Endothelial cell of umbilical vein (primary cell): ENCODE results near the gene OR52M1. TPM values are rescaled to one million over a fixed set of nuclear protein-coding genes. Genes with fewer than 3 reads are reported as not detected.

Source experiments
- BruUV-seq: library from RNA; stranded (reverse); fragments of 400-500 nt; replicated peaks from 2 replicates; lab custom pipeline; 2021; lab: Mats Ljungman, UMichigan
- CTCF ChIA-PET: fragments of 300-600, 350-600 bp; sonication (Branson Sonifier 250); formaldehyde crosslinking; loops from one replicate; lab custom pipeline; 2021; ENCODE audit warnings: antibody characterized with exemption, inconsistent platforms; lab: Charles Lee
- POLR2A ChIA-PET: fragments of 300-600, 350-600 bp; sonication (Branson Sonifier 250); formaldehyde crosslinking; loops from one replicate; lab custom pipeline; 2021; ENCODE audit warnings: antibody characterized with exemption, inconsistent platforms; lab: Charles Lee
- DNase-seq: peaks from one replicate; pipeline ENCODE4 v3.0.0-alpha.2; 2011; ENCODE audit warnings: low read depth, low spot score
- FAIRE-seq: peaks from 2 replicates; lab custom pipeline; 2011; peaks lifted over from hg19 to GRCh38; lab: Jason Lieb, UNC
- H2AFZ ChIP-seq: 2 replicates; pipeline ENCODE4 v1.6.0; 2012; ENCODE audit warnings: low read depth, low read length, control low read depth, inconsistent platforms
- H3K27ac ChIP-seq: 2 replicates; pipeline ENCODE4 v1.5.1; 2011; ENCODE audit warnings: low read depth, mild to moderate bottlenecking, control low read depth, low read length, moderate library complexity; ENCODE audit not compliant: insufficient read depth
- H3K27me3 ChIP-seq, 2 experiments: 2 replicates each; pipeline versions ENCODE4 v1.6.0 to v1.6.1; 2011; ENCODE audit warnings: low read length in 2 of 2, mixed read lengths in 1 of 2; ENCODE audit not compliant: control insufficient read depth in 2 of 2, insufficient read depth in 2 of 2
- H3K36me3 ChIP-seq, 2 experiments: 2 replicates in 1 of 2; 3 replicates in 1 of 2; pipeline ENCODE4 v1.5.1; 2011; ENCODE audit warnings: low read length in 2 of 2, mild to moderate bottlenecking in 1 of 2, moderate library complexity in 1 of 2; ENCODE audit not compliant: control insufficient read depth in 2 of 2, insufficient read depth in 2 of 2; ENCODE audit errors: extremely low read depth in 1 of 2
- H3K4me1 ChIP-seq: 3 replicates; pipeline ENCODE4 v1.5.1; 2011; ENCODE audit warnings: mild to moderate bottlenecking, low read length; ENCODE audit not compliant: control insufficient read depth, insufficient read depth; ENCODE audit errors: extremely low read depth
- H3K4me2 ChIP-seq: 2 replicates; pipeline ENCODE4 v1.6.1; 2011; ENCODE audit warnings: low read length, control low read depth, mixed read lengths; ENCODE audit not compliant: insufficient read depth
- H3K4me3 ChIP-seq, 3 experiments: fragments of 200-600 bp in 1 of 3; sonication (generic), shearing (Covaris generic) in 1 of 3; replicated peaks in 1 of 3; 2 replicates each; pipeline ENCODE4 v1.5.1; 2011 to 2016; ENCODE audit warnings: control low read depth in 3 of 3, low read length in 3 of 3, mild to moderate bottlenecking in 2 of 3, inconsistent platforms in 1 of 3, low read depth in 1 of 3, moderate library complexity in 1 of 3; ENCODE audit not compliant: insufficient read depth in 1 of 3
- H3K79me2 ChIP-seq: 2 replicates; pipeline ENCODE4 v1.6.0; 2012; ENCODE audit warnings: low read length, inconsistent platforms; ENCODE audit not compliant: control insufficient read depth, insufficient read depth
- H3K9ac ChIP-seq: replicated peaks from 2 replicates; pipeline ENCODE3; 2011; ENCODE audit warnings: low read length, control low read depth; ENCODE audit not compliant: insufficient read depth; ENCODE audit errors: extremely low read depth
- H3K9me1 ChIP-seq: replicated peaks from 3 replicates; pipeline ENCODE4 v1.6.0; 2011; ENCODE audit warnings: mild to moderate bottlenecking, low read length; ENCODE audit not compliant: control insufficient read depth, insufficient read depth; ENCODE audit errors: extremely low read depth
- H3K9me3 ChIP-seq: replicated peaks from 2 replicates; pipeline ENCODE4 v1.5.1; 2012; ENCODE audit warnings: low read length, inconsistent platforms; ENCODE audit not compliant: control insufficient read depth, insufficient read depth
- H4K20me1 ChIP-seq: replicated peaks from 2 replicates; pipeline ENCODE3; 2011; ENCODE audit warnings: mild to moderate bottlenecking, low read length; ENCODE audit not compliant: control insufficient read depth, insufficient read depth; ENCODE audit errors: extremely low read depth
- EZH2 ChIP-seq: IDR thresholded peaks from 2 replicates; pipeline ENCODE4 v1.6.1; 2012; ENCODE audit warnings: borderline replicate concordance, low read depth, mild to moderate bottlenecking, moderate library complexity, low read length, inconsistent platforms; ENCODE audit not compliant: severe bottlenecking
- FOS ChIP-seq: IDR thresholded peaks from 2 replicates; pipeline ENCODE4 v1.6.1; 2011; ENCODE audit warnings: mild to moderate bottlenecking, low read length, moderate library complexity, borderline replicate concordance; ENCODE audit not compliant: insufficient read depth
- GATA2 ChIP-seq: IDR thresholded peaks from 2 replicates; pipeline ENCODE4 v1.7.0; 2011; ENCODE audit warnings: low read depth, mild to moderate bottlenecking, moderate library complexity, mixed read lengths, low read length; ENCODE audit not compliant: insufficient read length, insufficient read depth
- JUN ChIP-seq: IDR thresholded peaks from 2 replicates; pipeline ENCODE4 v1.6.1; 2011; ENCODE audit warnings: borderline replicate concordance, low read depth; ENCODE audit not compliant: insufficient read length, insufficient read depth
- MYC ChIP-seq: IDR thresholded peaks from one replicate; pipeline ENCODE4 v1.6.1; 2011; ENCODE audit warnings: mild to moderate bottlenecking, low read depth, low read length
- POLR2A ChIP-seq: IDR thresholded peaks from 2 replicates; pipeline ENCODE4 v1.6.1; 2012; ENCODE audit warnings: low read depth, mild to moderate bottlenecking, control low read depth, low read length
- POLR2AphosphoS5 ChIP-seq: IDR thresholded peaks from 2 replicates; pipeline ENCODE4 v1.6.1; 2012; ENCODE audit warnings: low read depth, mild to moderate bottlenecking, control low read depth, low read length, moderate library complexity; ENCODE audit not compliant: insufficient read depth
- dilution Hi-C: fragments of 300-500 bp; cut with MboI; formaldehyde crosslinking; loops from one replicate; pipeline ENCODE4 v1.15.0; 2019; ENCODE audit warnings: low sequenced_read_pairs; ENCODE audit not compliant: extremely low pct_ligation_motif_present
- intact Hi-C: fragments of 100-400 bp; cut with micrococcal nuclease; formaldehyde crosslinking; loops from one replicate; pipeline ENCODE4 v1.10.0; 2022
- polyA plus RNA-seq, 4 experiments: library from polyadenylated mRNA; depleted of rRNA in 3 of 4; stranded (reverse) in 3 of 4; unstranded in 1 of 4; fragments of >200 nt; gene quantifications; 2 replicates each; pipeline versions ENCODE4 v1.2.1 to v1.2.3, GENCODE V29; 2011 to 2012; ENCODE audit warnings: missing spikeins in 1 of 4
- total RNA-seq: library from RNA; stranded (reverse); gene quantifications from 2 replicates; pipeline ENCODE4 v1.2.3, GENCODE V29; 2021
- TF ChIP-seq, protein P1 (sequence below): IDR thresholded peaks from 2 replicates; pipeline ENCODE4 v1.6.1; 2011; ENCODE audit not compliant: insufficient read depth, insufficient read length
- TF ChIP-seq, protein P2 (sequence below), 2 donors: IDR thresholded peaks; 1 replicate in 1 of 2; 2 replicates in 1 of 2; pipeline ENCODE4 v1.5.1; 2011; ENCODE audit warnings: low read length in 2 of 2, mild to moderate bottlenecking in 2 of 2, moderate library complexity in 2 of 2, control low read depth in 1 of 2, inconsistent platforms in 1 of 2, low read depth in 1 of 2; ENCODE audit not compliant: insufficient read depth in 1 of 2; ENCODE audit errors: extremely low read depth in 1 of 2

Gene OR52M1
- total and polyA plus RNA-seq, 2 donors (not counting 3 experiments of a cell fraction or from before 2014, with no cell fraction given): not detected

DNA sequence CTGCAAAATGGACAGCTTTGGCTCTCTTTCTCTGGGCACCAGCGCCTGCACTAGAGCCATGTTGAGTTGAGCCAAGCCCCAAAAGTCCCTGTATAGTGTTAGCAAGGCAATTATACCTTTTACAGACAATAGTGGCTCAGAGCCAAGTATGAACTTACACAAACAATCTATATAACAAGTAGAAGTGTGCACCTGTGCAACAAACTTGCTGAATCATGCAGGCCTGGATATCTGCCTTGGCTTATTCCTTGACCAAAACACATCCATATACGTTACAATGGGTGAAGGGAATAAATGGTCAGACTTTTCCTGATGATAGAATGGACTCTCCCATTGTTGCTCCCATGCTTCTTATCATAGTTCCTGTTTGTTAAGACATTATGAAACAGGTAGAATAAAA, 32.8 kb downstream of the OR52M1 start:
- intact Hi-C loops: no loop called here

More for the DNA sequence above, 32.8 kb downstream of the OR52M1 start:
- CTCF ChIA-PET: no interaction called here
- Histone ChIP-seq H3K27me3 (no peaks in the 10 kb centered on the region), H3K36me3 (no peaks in the 10 kb centered on the region), H3K4me2 (no peak overlapping the region), H3K9me1 (no peaks in the 10 kb centered on the region), H3K27ac (no peak overlapping the region), H3K4me3 (no peak overlapping the region), H4K20me1 (no peaks in the 10 kb centered on the region), H3K9ac (no peak overlapping the region), H3K9me3 (no peaks in the 10 kb centered on the region), H3K79me2 (no peaks in the 10 kb centered on the region), H2AFZ (no peak overlapping the region), H3K4me1 (no peaks in the 10 kb centered on the region)
- dilution Hi-C loops: no loop called here
- DNase-seq: no peak
- POLR2A ChIA-PET: no interaction called here
- no peak for TF ChIP-seq MYC
- TF ChIP-seq POLR2AphosphoS5: no peak
- no peak for TF ChIP-seq EZH2
- no peak for TF ChIP-seq JUN
- TF ChIP-seq POLR2A: no peak
- TF ChIP-seq, protein P1, sequence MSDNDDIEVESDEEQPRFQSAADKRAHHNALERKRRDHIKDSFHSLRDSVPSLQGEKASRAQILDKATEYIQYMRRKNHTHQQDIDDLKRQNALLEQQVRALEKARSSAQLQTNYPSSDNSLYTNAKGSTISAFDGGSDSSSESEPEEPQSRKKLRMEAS: no peak
- TF ChIP-seq, protein P2, sequence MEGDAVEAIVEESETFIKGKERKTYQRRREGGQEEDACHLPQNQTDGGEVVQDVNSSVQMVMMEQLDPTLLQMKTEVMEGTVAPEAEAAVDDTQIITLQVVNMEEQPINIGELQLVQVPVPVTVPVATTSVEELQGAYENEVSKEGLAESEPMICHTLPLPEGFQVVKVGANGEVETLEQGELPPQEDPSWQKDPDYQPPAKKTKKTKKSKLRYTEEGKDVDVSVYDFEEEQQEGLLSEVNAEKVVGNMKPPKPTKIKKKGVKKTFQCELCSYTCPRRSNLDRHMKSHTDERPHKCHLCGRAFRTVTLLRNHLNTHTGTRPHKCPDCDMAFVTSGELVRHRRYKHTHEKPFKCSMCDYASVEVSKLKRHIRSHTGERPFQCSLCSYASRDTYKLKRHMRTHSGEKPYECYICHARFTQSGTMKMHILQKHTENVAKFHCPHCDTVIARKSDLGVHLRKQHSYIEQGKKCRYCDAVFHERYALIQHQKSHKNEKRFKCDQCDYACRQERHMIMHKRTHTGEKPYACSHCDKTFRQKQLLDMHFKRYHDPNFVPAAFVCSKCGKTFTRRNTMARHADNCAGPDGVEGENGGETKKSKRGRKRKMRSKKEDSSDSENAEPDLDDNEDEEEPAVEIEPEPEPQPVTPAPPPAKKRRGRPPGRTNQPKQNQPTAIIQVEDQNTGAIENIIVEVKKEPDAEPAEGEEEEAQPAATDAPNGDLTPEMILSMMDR (IDR thresholded peaks at IDR 0.05; ENCODE audit: extremely low read depth in 1 of 2, insufficient read depth in 1 of 2, low read depth in 1 of 2, low read length in 2 of 2): no peak
- no peak for TF ChIP-seq FOS
- TF ChIP-seq GATA2: no peak
- no peak for FAIRE-seq
- BruUV-seq: no TSS peak
